Measurements from ENCODE around the gene MAP2K5.

The MAP2K5 gene

DNA sequence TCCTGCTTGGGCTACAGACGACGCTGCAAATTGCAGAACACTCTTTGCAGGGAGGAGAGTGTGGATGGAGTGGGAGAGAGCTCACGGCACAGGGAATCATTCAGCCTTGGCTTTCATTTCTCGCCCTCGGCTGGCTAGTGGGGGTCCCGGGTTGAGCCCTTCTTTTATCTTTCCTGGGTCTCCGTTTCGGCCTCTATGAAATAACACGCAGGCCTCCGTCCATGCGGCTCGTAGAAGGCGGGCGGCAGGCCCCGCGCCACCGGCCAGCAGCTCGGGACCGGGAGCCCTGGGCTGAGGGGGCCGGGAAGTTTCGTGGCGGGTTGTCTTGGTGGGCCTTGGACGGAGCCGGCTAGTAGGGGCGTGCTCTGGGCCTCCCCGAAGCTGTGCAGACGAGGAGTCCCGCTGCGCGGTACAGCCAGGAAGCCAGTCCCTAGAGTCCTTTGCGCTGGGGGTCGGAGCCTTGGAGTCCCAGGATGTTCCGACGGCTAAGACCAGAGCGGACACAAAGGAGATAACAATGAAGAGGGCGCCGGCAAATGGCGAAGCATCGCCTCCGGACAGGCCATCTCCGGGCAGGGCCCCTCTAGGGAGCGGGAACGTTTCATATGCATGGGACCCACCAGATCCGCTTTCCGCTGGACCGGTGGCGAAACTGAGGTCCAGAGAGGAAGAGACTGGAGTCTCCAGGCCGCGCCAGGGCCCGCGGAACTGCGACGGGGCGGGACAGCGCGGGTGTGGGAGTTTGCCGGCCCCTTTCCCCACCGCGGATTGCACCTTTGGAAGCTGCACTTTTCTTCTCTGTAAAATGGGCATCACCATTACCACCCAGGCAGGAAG lies 293.0 kb downstream of the MAP2K5 start:
- H3K4me3 ChIP-seq (ENCODE audit: low read depth, low read length), result peak overlapping the region; percentile 38
- ChIA-PET CTCF (interaction anchor here (0.7 to 5.7 kb wide), 27 partner anchors 11 to 895 kb away, joined by 3 to 149 read pairs (median 4); partner anchors contain the start of genes MAP2K5 and SKOR1), POLR2A (no interaction called here)
- TF ChIP-seq, protein P1, sequence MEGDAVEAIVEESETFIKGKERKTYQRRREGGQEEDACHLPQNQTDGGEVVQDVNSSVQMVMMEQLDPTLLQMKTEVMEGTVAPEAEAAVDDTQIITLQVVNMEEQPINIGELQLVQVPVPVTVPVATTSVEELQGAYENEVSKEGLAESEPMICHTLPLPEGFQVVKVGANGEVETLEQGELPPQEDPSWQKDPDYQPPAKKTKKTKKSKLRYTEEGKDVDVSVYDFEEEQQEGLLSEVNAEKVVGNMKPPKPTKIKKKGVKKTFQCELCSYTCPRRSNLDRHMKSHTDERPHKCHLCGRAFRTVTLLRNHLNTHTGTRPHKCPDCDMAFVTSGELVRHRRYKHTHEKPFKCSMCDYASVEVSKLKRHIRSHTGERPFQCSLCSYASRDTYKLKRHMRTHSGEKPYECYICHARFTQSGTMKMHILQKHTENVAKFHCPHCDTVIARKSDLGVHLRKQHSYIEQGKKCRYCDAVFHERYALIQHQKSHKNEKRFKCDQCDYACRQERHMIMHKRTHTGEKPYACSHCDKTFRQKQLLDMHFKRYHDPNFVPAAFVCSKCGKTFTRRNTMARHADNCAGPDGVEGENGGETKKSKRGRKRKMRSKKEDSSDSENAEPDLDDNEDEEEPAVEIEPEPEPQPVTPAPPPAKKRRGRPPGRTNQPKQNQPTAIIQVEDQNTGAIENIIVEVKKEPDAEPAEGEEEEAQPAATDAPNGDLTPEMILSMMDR (IDR thresholded peaks at IDR 0.05; ENCODE audit: insufficient read depth, low read length, missing control alignments), result no peak
- no peak for DNase-seq (ENCODE audit: low read depth, low spot score)

DNA sequence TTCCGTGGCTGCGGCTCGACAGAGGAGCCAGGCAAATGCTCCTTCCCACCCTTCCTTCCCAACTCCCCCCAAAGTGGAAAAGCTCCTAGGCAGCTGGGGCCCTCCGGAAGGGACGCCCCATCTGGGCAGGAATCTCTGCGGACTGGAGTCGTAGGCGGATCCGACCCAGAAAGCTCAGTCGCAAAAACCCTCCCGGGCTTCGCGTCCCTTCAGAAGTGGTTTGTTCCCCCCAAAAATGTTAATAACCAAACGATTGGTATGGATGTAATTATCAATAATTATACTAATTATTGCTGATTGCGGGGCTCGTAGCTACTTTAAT lies 293.6 kb downstream of the MAP2K5 start:
- TF ChIP-seq, protein P1 (IDR thresholded peaks at IDR 0.05; ENCODE audit: insufficient read depth, low read length, missing control alignments), result no peak
- ChIA-PET CTCF (interaction anchor here (0.7 to 5.7 kb wide), 27 partner anchors 11 to 895 kb away, joined by 3 to 149 read pairs (median 4); partner anchors contain the start of genes MAP2K5 and SKOR1), POLR2A (no interaction called here)
- H3K4me3 ChIP-seq (ENCODE audit: low read depth, low read length), result peak overlapping the region; percentile 38
- no peak for DNase-seq (ENCODE audit: low read depth, low spot score)

DNA sequence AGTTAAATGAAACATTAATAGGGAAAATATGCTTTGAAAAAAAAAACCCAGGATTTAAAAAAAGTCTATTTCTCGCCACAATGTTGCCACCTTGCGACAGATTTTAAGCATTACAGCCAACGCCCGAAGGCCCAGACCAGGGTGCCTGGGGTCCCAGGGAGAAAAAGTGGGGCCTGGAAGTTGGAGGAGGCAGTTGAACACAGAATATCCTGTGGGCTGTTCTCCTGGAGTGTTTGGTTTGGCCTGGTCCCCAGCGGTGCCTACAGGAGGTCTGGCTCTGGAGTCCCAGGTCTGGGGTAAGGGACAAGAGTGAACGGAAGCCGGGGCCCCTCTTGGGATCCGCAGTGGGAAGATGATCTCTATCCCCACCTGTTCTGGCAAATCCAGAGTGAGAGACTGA lies 294.0 kb downstream of the MAP2K5 start:
- TF ChIP-seq, protein P1 (IDR thresholded peaks at IDR 0.05; ENCODE audit: insufficient read depth, low read length, missing control alignments), result peak; percentile 53
- H3K4me3 ChIP-seq (ENCODE audit: low read depth, low read length), result no peak overlapping the region
- DNase-seq (ENCODE audit: low read depth, low spot score), result no peak
- ChIA-PET POLR2A (no interaction called here), CTCF (interaction anchor here (0.7 to 5.7 kb wide), 29 partner anchors 10 to 896 kb away, joined by 3 to 149 read pairs (median 4); partner anchors contain the start of genes MAP2K5 and SKOR1)

DNA sequence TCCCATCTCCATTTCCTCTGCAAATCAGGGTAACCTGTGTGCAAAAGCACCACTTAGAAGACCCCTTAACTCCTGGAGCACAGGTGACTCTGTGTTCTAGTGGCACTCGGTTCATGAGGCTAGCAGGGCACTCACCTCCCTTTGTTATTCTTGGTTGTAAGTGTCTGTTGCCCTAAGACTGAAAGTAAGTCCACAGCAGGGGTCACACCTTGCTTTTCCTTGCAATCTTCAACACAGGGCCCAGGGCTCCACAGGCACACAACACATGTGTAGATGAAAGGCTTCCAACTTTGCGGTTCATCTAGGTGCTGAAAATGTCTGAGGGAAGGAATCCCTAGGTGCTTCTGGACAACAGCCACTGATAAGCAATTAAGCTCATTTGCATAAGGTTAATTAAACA lies 294.5 kb downstream of the MAP2K5 start:
- no peak for DNase-seq (ENCODE audit: low read depth, low spot score)
- TF ChIP-seq, protein P1 (IDR thresholded peaks at IDR 0.05; ENCODE audit: insufficient read depth, low read length, missing control alignments), result no peak
- POLR2A ChIA-PET, result no interaction called here
- CTCF ChIA-PET, result interaction anchor here (0.8 to 5.7 kb wide), 11 partner anchors 10 to 901 kb away, joined by 3 to 149 read pairs (median 6); no protein-coding TSS in a partner anchor
- no peak overlapping the region for H3K4me3 ChIP-seq (ENCODE audit: low read depth, low read length)

DNA sequence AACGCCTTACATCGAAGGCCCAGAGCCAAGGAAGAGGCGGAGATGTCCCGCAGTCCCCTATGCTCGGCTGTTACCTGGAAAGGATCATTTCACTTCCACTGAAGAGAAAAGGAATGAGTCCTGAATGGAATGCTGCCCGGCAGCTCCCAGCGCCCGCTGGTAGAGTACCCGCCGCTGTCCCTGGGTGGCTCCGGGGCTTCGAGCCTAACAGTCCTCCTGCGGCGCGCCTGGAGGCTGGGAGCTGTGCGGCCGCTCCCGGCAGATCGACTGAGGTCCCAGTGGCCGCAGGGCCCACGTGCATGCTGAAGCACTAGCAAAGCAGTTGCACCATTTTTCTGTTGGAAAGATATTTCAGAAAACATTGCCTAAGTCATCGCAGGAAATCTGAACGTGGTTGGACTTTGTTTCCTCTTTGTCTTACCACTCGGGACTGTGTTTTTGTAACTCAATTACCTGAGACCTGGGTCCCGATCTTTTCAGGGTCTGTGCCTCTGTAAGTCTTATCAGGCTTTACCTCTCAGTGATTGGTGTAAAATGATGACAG lies 296.4 kb downstream of the MAP2K5 start:
- TF ChIP-seq, protein P1 (IDR thresholded peaks at IDR 0.05; ENCODE audit: insufficient read depth, low read length, missing control alignments), result no peak
- ChIA-PET POLR2A (no interaction called here), CTCF (interaction anchor here (2.3 to 5.7 kb wide), 4 partner anchors 314 to 382 kb away, joined by 7 to 149 read pairs (median 32); no protein-coding TSS in a partner anchor)
- DNase-seq (ENCODE audit: low read depth, low spot score), result no peak
- H3K4me3 ChIP-seq (ENCODE audit: low read depth, low read length), result peak overlapping the region; percentile 38; the same call in 1 of the 2 replicates

DNA sequence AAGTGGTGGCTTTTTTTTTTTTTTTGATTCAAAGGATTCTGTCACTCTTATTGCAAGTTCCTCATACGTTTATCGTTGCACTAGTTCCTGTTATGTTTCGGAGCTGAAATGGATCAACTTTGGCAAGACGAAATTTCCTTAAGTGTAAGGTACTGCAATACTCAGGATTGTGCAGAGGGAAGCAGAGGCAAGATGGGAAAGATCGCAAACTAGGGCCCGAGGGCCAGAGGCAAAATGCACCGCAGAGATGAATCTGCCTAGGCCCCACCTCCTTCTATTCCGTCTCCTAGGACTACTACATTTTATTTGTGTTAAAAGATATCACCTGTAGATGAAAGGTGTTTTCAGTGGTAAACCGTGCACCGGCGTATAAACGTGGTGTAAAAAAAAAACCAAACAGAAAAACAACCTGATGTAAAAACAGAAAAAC lies 297.0 kb downstream of the MAP2K5 start:
- ChIA-PET CTCF (interaction anchor here (2.3 to 5.7 kb wide), 3 partner anchors 313 to 382 kb away, joined by 7 to 149 read pairs (median 57); no protein-coding TSS in a partner anchor), POLR2A (no interaction called here)
- H3K4me3 ChIP-seq (ENCODE audit: low read depth, low read length), result peak overlapping the region; percentile 51
- no peak for DNase-seq (ENCODE audit: low read depth, low spot score)
- TF ChIP-seq, protein P1 (IDR thresholded peaks at IDR 0.05; ENCODE audit: insufficient read depth, low read length, missing control alignments), result no peak

All from AG04449 (cell line).